Endothelial cell of umbilical vein (primary cell): ENCODE results near the gene GPSM1. TPM values are rescaled to one million over a fixed set of nuclear protein-coding genes. Genes with fewer than 3 reads are reported as not detected.

Experiments used
- Bru-seq: library from RNA; stranded (reverse); fragments of 400-500 nt; gene quantifications from one replicate; lab custom pipeline; 2021; lab: Mats Ljungman, UMichigan
- BruChase-seq, 2 experiments: library from RNA; stranded (reverse); fragments of 400-500 nt; gene quantifications; one replicate each; lab custom pipeline; 2021; lab: Mats Ljungman, UMichigan
- BruUV-seq: library from RNA; stranded (reverse); fragments of 400-500 nt; replicated peaks from 2 replicates; lab custom pipeline; 2021; lab: Mats Ljungman, UMichigan
- CTCF ChIA-PET: fragments of 300-600, 350-600 bp; sonication (Branson Sonifier 250); formaldehyde crosslinking; loops from one replicate; lab custom pipeline; 2021; ENCODE audit warnings: antibody characterized with exemption, inconsistent platforms; lab: Charles Lee
- POLR2A ChIA-PET: fragments of 300-600, 350-600 bp; sonication (Branson Sonifier 250); formaldehyde crosslinking; loops from one replicate; lab custom pipeline; 2021; ENCODE audit warnings: antibody characterized with exemption, inconsistent platforms; lab: Charles Lee
- DNase-seq: peaks from one replicate; pipeline ENCODE4 v3.0.0-alpha.2; 2011; ENCODE audit warnings: low read depth, low spot score
- FAIRE-seq: peaks from 2 replicates; lab custom pipeline; 2011; peaks lifted over from hg19 to GRCh38; lab: Jason Lieb, UNC
- H2AFZ ChIP-seq: 2 replicates; pipeline ENCODE4 v1.6.0; 2012; ENCODE audit warnings: low read depth, low read length, control low read depth, inconsistent platforms
- H3K27ac ChIP-seq: 2 replicates; pipeline ENCODE4 v1.5.1; 2011; ENCODE audit warnings: low read depth, mild to moderate bottlenecking, control low read depth, low read length, moderate library complexity; ENCODE audit not compliant: insufficient read depth
- H3K27me3 ChIP-seq, 2 experiments: 2 replicates each; pipeline versions ENCODE4 v1.6.0 to v1.6.1; 2011; ENCODE audit warnings: low read length in 2 of 2, mixed read lengths in 1 of 2; ENCODE audit not compliant: control insufficient read depth in 2 of 2, insufficient read depth in 2 of 2
- H3K36me3 ChIP-seq, 2 experiments: 2 replicates in 1 of 2; 3 replicates in 1 of 2; pipeline ENCODE4 v1.5.1; 2011; ENCODE audit warnings: low read length in 2 of 2, mild to moderate bottlenecking in 1 of 2, moderate library complexity in 1 of 2; ENCODE audit not compliant: control insufficient read depth in 2 of 2, insufficient read depth in 2 of 2; ENCODE audit errors: extremely low read depth in 1 of 2
- H3K4me1 ChIP-seq: 3 replicates; pipeline ENCODE4 v1.5.1; 2011; ENCODE audit warnings: mild to moderate bottlenecking, low read length; ENCODE audit not compliant: control insufficient read depth, insufficient read depth; ENCODE audit errors: extremely low read depth
- H3K4me2 ChIP-seq: 2 replicates; pipeline ENCODE4 v1.6.1; 2011; ENCODE audit warnings: low read length, control low read depth, mixed read lengths; ENCODE audit not compliant: insufficient read depth
- H3K4me3 ChIP-seq, 3 experiments: fragments of 200-600 bp in 1 of 3; sonication (generic), shearing (Covaris generic) in 1 of 3; replicated peaks in 1 of 3; 2 replicates each; pipeline ENCODE4 v1.5.1; 2011 to 2016; ENCODE audit warnings: control low read depth in 3 of 3, low read length in 3 of 3, mild to moderate bottlenecking in 2 of 3, inconsistent platforms in 1 of 3, low read depth in 1 of 3, moderate library complexity in 1 of 3; ENCODE audit not compliant: insufficient read depth in 1 of 3
- H3K79me2 ChIP-seq: 2 replicates; pipeline ENCODE4 v1.6.0; 2012; ENCODE audit warnings: low read length, inconsistent platforms; ENCODE audit not compliant: control insufficient read depth, insufficient read depth
- H3K9ac ChIP-seq: replicated peaks from 2 replicates; pipeline ENCODE3; 2011; ENCODE audit warnings: low read length, control low read depth; ENCODE audit not compliant: insufficient read depth; ENCODE audit errors: extremely low read depth
- H3K9me1 ChIP-seq: replicated peaks from 3 replicates; pipeline ENCODE4 v1.6.0; 2011; ENCODE audit warnings: mild to moderate bottlenecking, low read length; ENCODE audit not compliant: control insufficient read depth, insufficient read depth; ENCODE audit errors: extremely low read depth
- H3K9me3 ChIP-seq: replicated peaks from 2 replicates; pipeline ENCODE4 v1.5.1; 2012; ENCODE audit warnings: low read length, inconsistent platforms; ENCODE audit not compliant: control insufficient read depth, insufficient read depth
- H4K20me1 ChIP-seq: replicated peaks from 2 replicates; pipeline ENCODE3; 2011; ENCODE audit warnings: mild to moderate bottlenecking, low read length; ENCODE audit not compliant: control insufficient read depth, insufficient read depth; ENCODE audit errors: extremely low read depth
- CTCF ChIP-seq, 2 donors: IDR thresholded peaks; 1 replicate in 1 of 2; 2 replicates in 1 of 2; pipeline ENCODE4 v1.5.1; 2011; ENCODE audit warnings: low read length in 2 of 2, mild to moderate bottlenecking in 2 of 2, moderate library complexity in 2 of 2, control low read depth in 1 of 2, inconsistent platforms in 1 of 2, low read depth in 1 of 2; ENCODE audit not compliant: insufficient read depth in 1 of 2; ENCODE audit errors: extremely low read depth in 1 of 2
- EZH2 ChIP-seq: IDR thresholded peaks from 2 replicates; pipeline ENCODE4 v1.6.1; 2012; ENCODE audit warnings: borderline replicate concordance, low read depth, mild to moderate bottlenecking, moderate library complexity, low read length, inconsistent platforms; ENCODE audit not compliant: severe bottlenecking
- FOS ChIP-seq: IDR thresholded peaks from 2 replicates; pipeline ENCODE4 v1.6.1; 2011; ENCODE audit warnings: mild to moderate bottlenecking, low read length, moderate library complexity, borderline replicate concordance; ENCODE audit not compliant: insufficient read depth
- GATA2 ChIP-seq: IDR thresholded peaks from 2 replicates; pipeline ENCODE4 v1.7.0; 2011; ENCODE audit warnings: low read depth, mild to moderate bottlenecking, moderate library complexity, mixed read lengths, low read length; ENCODE audit not compliant: insufficient read length, insufficient read depth
- JUN ChIP-seq: IDR thresholded peaks from 2 replicates; pipeline ENCODE4 v1.6.1; 2011; ENCODE audit warnings: borderline replicate concordance, low read depth; ENCODE audit not compliant: insufficient read length, insufficient read depth
- MYC ChIP-seq: IDR thresholded peaks from one replicate; pipeline ENCODE4 v1.6.1; 2011; ENCODE audit warnings: mild to moderate bottlenecking, low read depth, low read length
- POLR2A ChIP-seq: IDR thresholded peaks from 2 replicates; pipeline ENCODE4 v1.6.1; 2012; ENCODE audit warnings: low read depth, mild to moderate bottlenecking, control low read depth, low read length
- POLR2AphosphoS5 ChIP-seq: IDR thresholded peaks from 2 replicates; pipeline ENCODE4 v1.6.1; 2012; ENCODE audit warnings: low read depth, mild to moderate bottlenecking, control low read depth, low read length, moderate library complexity; ENCODE audit not compliant: insufficient read depth
- dilution Hi-C: fragments of 300-500 bp; cut with MboI; formaldehyde crosslinking; loops from one replicate; pipeline ENCODE4 v1.15.0; 2019; ENCODE audit warnings: low sequenced_read_pairs; ENCODE audit not compliant: extremely low pct_ligation_motif_present
- intact Hi-C: fragments of 100-400 bp; cut with micrococcal nuclease; formaldehyde crosslinking; loops from one replicate; pipeline ENCODE4 v1.10.0; 2022
- long read RNA-seq: library from polyadenylated mRNA; stranded (forward); transcript quantifications from one replicate; pipeline ENCODE4 v2.0.0, GENCODE V29; 2021
- polyA minus RNA-seq, 3 experiments: library from RNA; depleted of rRNA, polyadenylated mRNA; stranded (reverse); fragments of >200 nt; gene quantifications; 1 replicate in 1 of 3; 2 replicates in 2 of 3; pipeline ENCODE4 v1.2.3, GENCODE V29; 2011
- polyA plus RNA-seq, 4 experiments: library from polyadenylated mRNA; depleted of rRNA in 3 of 4; stranded (reverse) in 3 of 4; unstranded in 1 of 4; fragments of >200 nt; gene quantifications; 2 replicates each; pipeline versions ENCODE4 v1.2.1 to v1.2.3, GENCODE V29; 2011 to 2012; ENCODE audit warnings: missing spikeins in 1 of 4
- total RNA-seq: library from RNA; stranded (reverse); gene quantifications from 2 replicates; pipeline ENCODE4 v1.2.3, GENCODE V29; 2021
- TF ChIP-seq, protein P1 (sequence below): IDR thresholded peaks from 2 replicates; pipeline ENCODE4 v1.6.1; 2011; ENCODE audit not compliant: insufficient read depth, insufficient read length

GPSM1 gene
- total RNA-seq = 42.8 and 47.1 TPM in 2 replicates
- polyA plus RNA-seq = 34.6 and 40.3 TPM in 2 replicates
- polyA plus RNA-seq (2011; cell fraction: cytosol; rRNA removed) = 16.7 and 24.9 TPM in 2 replicates
- polyA plus RNA-seq (2011; cell fraction: nucleus; rRNA removed) = 81.4 and 102 TPM in 2 replicates
- 22.3 and 40.4 TPM in 2 replicates for polyA plus RNA-seq (2012)
- polyA minus RNA-seq = 12.5 and 17.5 TPM in 2 replicates
- polyA minus RNA-seq (2011; cell fraction: cytosol; rRNA and poly(A)+ RNA removed) = 7.5 TPM
- polyA minus RNA-seq (2011; cell fraction: nucleus; rRNA and poly(A)+ RNA removed) = 20.3 and 41.3 TPM in 2 replicates
- Bru-seq, nascent RNA = percentile 48 among the genes with signal in this experiment
- percentile 74 among the genes with signal in this experiment for BruChase-seq, experiment 1, labeled RNA remaining after a 6-hour chase
- percentile 65 among the genes with signal in this experiment for BruChase-seq, experiment 2, labeled RNA remaining after a 2-hour chase
- long read RNA-seq, transcript GPSM1-205 (14 exons, 3,633 nt) = major isoform, 47 of 98 reads
- long read RNA-seq, partial matches to known transcripts = 32 of 98 reads
- long read RNA-seq, other reads (novel, unspliced or antisense) = 16 of 98 reads

DNA sequence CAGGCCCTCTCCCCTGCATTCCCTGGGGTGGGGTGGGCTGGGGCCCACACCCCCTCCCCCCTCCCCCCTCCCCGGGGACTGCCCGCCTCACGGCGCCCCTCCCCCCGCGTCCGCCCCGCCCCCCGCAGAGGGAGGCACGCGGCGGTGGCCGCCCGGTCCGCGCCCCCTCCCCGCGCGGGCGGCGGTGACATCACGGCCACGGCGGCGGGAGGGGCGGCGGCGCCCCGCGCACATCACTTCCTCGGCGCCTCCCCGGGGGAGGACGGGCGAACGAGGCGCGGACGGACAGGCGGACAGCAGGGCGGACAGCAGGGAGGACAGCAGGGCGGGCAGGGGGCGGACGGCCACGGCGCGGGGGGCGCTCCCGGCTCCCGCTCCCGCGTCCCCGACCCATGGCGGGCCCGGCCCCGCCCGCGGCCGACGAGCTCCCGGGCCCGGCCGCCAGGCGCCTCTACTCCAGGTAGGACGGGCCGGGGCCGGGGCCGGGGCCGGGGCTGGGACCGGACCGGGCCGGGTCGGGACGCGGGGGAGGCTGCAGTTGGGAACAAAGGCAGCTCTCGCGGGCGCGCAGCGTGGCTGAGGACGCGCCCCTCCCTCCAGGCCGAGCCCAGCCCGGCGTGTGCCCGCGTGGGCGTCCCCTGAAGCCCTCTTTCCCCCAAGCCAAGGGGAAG is at the start of gene GPSM1:
Gene GPSM1, plus strand, starts transcription at position 236 of the 671 bp plus-strand sequence. Its CDS starts 157 bp downstream, at position 393.
- H3K9me3 ChIP-seq = no peaks in the 10 kb centered on the region
- H3K4me2 ChIP-seq = peak within 1 kb of the TSS; percentile 94
- FAIRE-seq (no peak), DNase-seq (peak; percentile 58)
- TF ChIP-seq POLR2A = peak; percentile 80
- peak; percentile 60 for TF ChIP-seq POLR2AphosphoS5
- TF ChIP-seq FOS = no peak
- TF ChIP-seq MYC = no peak
- H3K4me3 ChIP-seq = peak within 1 kb of the TSS; percentile 66 to 80 (median 71)
- peaks cover 20% of the 10 kb centered on the region for H3K4me1 ChIP-seq
- peaks cover 36% of the 10 kb centered on the region for H3K79me2 ChIP-seq
- POLR2A ChIA-PET = no interaction called here
- H3K36me3 ChIP-seq = no peaks in the 10 kb centered on the region
- H3K27me3 ChIP-seq = no peaks in the 10 kb centered on the region
- H4K20me1 ChIP-seq = no peaks in the 10 kb centered on the region
- CTCF ChIA-PET = interaction anchor here (2.8 kb wide), 1 partner anchor 15 kb away, joined by 13 read pairs; no protein-coding TSS in a partner anchor
- peak within 1 kb of the TSS; percentile 87 for H3K9ac ChIP-seq
- dilution Hi-C loops = no loop called here
- no peaks in the 10 kb centered on the region for H3K9me1 ChIP-seq
- BruUV-seq = no TSS peak
- H2AFZ ChIP-seq = peak within 1 kb of the TSS; percentile 10
- H3K27ac ChIP-seq = peak within 1 kb of the TSS; percentile 58
- intact Hi-C loops = no loop called here

GRCh38 chr9:136277746-136278145 is 49.6 kb upstream of the GPSM1 start:
- Histone ChIP-seq H2AFZ (no peak overlapping the region), H3K36me3 (no peaks in the 10 kb centered on the region), H3K9ac (no peak overlapping the region), H3K79me2 (no peaks in the 10 kb centered on the region), H3K9me1 (no peaks in the 10 kb centered on the region), H3K9me3 (no peaks in the 10 kb centered on the region), H3K4me3 (no peak overlapping the region), H3K27ac (no peak overlapping the region), H3K27me3 (peaks cover 0 to 2% of the 10 kb centered on the region in 2 experiments), H3K4me2 (no peak overlapping the region), H4K20me1 (no peaks in the 10 kb centered on the region), H3K4me1 (no peaks in the 10 kb centered on the region)
- ChIA-PET POLR2A (no interaction called here), CTCF (interaction anchor here (0.9 to 1.2 kb wide), 4 partner anchors 11 to 133 kb away, joined by 3 read pairs; no protein-coding TSS in a partner anchor)
- BruUV-seq = no TSS peak
- intact Hi-C loops (no loop called here), dilution Hi-C loops (no loop called here)
- no peak for FAIRE-seq
- no peak for DNase-seq
- TF ChIP-seq CTCF (IDR thresholded peaks at IDR 0.05; ENCODE audit: extremely low read depth in 1 of 2, insufficient read depth in 1 of 2, low read depth in 1 of 2, low read length in 2 of 2) (no peak), JUN (no peak), POLR2AphosphoS5 (no peak), MYC (no peak), FOS (no peak), EZH2 (no peak), GATA2 (no peak), POLR2A (no peak)
- TF ChIP-seq, protein P1, sequence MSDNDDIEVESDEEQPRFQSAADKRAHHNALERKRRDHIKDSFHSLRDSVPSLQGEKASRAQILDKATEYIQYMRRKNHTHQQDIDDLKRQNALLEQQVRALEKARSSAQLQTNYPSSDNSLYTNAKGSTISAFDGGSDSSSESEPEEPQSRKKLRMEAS = no peak
